HFF-Myc (cell line): ENCODE data around the gene HAPSTR1.

Experiments used
- DNase-seq: peaks from one replicate; pipeline ENCODE4 v3.0.0-alpha.2; 2011; ENCODE audit warnings: low read depth; ENCODE audit errors: extremely low read depth
- H3K4me3 ChIP-seq: replicated peaks from 2 replicates; pipeline ENCODE4 v1.5.1; 2011; ENCODE audit warnings: low read depth, mild to moderate bottlenecking, control low read depth, low read length
- TF ChIP-seq, protein P1 (sequence below): IDR thresholded peaks from 2 replicates; pipeline ENCODE4 v1.5.1; 2012; ENCODE audit warnings: mild to moderate bottlenecking, low read depth, low read length, control low read depth; ENCODE audit errors: missing control alignments

The HAPSTR1 gene

DNA sequence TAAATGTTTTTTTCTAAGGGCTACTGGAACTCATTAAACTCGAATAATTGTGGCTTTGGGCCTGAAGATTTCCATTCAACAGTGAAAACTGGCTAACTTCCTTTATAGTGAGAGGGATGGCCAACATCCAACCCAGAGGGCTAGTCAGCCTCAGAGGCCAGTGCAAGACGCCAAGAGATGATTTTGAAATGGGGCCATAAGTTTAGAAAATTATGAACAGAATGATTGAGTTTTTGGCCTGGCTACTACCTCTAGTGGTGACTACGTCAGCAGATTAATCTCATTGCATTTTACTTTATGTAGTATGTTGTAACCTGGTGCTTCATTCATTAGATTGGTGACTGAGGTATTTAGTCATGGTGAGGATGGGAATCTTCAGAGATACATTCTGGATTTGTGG, 28.4 kb downstream of the HAPSTR1 start:
- DNase-seq, result no peak
- TF ChIP-seq, protein P1, sequence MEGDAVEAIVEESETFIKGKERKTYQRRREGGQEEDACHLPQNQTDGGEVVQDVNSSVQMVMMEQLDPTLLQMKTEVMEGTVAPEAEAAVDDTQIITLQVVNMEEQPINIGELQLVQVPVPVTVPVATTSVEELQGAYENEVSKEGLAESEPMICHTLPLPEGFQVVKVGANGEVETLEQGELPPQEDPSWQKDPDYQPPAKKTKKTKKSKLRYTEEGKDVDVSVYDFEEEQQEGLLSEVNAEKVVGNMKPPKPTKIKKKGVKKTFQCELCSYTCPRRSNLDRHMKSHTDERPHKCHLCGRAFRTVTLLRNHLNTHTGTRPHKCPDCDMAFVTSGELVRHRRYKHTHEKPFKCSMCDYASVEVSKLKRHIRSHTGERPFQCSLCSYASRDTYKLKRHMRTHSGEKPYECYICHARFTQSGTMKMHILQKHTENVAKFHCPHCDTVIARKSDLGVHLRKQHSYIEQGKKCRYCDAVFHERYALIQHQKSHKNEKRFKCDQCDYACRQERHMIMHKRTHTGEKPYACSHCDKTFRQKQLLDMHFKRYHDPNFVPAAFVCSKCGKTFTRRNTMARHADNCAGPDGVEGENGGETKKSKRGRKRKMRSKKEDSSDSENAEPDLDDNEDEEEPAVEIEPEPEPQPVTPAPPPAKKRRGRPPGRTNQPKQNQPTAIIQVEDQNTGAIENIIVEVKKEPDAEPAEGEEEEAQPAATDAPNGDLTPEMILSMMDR, result no peak
- H3K4me3 ChIP-seq, result no peak overlapping the region

DNA sequence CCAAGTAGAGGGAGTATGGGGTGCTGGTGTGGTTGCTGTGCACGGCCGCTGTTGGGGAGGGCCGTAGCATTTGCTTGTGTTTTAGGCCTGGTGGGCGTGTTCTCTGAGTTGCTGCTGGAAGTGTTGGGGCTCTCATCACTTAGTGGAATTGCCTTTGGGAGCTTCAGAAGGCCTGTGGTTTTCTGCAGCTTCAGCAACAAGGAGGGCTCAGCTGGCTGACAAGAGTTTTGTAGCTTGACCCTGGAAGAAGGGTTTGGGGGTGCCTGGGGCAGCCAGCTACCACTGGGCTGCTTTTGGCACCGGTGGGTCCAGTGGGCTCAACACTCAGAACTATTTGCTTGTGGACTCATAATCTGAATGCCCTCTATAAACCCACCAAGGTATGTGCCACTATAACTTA, 30.9 kb downstream of the HAPSTR1 start:
- TF ChIP-seq, protein P1, result no peak
- DNase-seq, result no peak
- no peak overlapping the region for H3K4me3 ChIP-seq

DNA sequence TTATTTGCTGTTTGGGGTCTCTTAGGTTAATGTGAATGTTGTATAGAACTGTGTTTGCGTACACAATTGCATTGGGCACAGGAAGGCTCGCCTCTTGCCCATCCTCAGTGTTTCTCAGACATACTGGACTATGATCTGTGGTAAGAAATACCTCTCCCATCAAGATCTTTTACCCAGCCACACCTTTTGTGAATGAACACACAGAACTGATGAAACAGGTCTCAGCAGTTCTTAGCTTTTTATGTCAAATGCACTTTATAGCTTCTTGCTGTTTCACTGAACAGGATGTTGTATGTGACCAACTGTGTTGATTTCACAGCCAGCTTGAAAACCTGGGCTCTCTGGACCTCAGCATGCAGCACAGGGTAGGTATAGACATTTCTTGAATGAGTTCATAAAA, 31.5 kb downstream of the HAPSTR1 start:
- DNase-seq, result no peak
- no peak overlapping the region for H3K4me3 ChIP-seq
- TF ChIP-seq, protein P1, result no peak

DNA sequence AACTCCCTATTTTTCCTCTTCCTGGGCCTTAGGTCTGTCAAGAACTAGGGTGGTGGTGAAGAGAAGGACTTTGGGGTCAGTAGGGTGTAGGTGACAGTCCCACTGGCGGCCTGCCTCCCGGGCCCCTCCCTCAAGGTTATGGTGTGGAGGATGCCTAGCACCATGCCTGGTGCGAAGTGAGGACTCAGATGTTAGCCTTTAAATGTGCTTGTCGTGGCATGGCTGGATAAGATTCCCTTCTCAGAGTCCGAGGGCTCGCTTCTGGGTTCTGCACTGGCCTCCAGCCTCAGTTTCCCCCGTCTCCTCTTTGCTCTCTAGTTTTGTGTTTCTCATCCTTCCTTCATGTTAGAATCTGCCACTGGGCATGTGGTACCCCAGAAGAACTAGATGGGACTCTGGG, 32.0 kb downstream of the HAPSTR1 start:
- TF ChIP-seq, protein P1, result no peak
- no peak overlapping the region for H3K4me3 ChIP-seq
- no peak for DNase-seq

DNA sequence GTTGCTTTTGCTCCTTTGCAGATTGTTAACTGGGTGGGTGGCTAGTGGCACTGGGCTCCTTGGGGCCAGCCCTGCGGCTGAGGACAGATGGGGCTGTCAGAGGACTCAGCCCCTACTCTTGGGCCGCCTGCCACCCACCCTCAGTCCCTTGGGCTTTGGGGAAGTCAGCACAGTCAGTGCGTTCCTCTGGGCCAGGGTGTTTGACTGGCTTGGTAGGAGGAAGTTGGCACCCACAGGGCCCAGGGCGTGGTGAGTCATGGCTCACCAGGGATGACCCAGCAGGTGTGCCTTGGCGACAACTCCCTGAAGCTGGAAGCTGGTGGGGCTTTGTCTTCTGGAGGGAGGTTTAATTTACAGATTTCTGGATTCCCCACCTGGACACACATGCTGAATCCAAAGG, 32.4 kb downstream of the HAPSTR1 start:
- DNase-seq, result no peak
- TF ChIP-seq, protein P1, result no peak
- no peak overlapping the region for H3K4me3 ChIP-seq

DNA sequence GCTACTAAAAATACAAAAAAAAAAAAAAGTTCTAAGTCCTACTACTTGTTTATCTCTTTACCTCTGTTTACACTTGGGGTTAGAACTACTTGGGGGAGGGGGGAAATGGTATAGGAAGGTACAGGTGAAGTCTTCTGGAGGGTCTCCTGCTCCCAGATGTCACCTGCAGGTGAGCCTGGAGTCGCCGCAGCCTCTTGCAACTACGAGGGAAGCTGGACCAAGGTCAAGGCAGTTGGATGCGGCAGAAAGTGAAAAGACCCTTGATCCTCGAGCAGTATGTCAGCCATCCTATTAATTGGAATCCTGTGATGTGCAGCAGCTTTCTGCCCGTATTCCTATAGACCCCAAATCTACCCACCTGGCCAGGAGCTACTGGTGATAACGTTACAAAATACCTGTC, 33.0 kb downstream of the HAPSTR1 start:
- no peak for DNase-seq
- no peak overlapping the region for H3K4me3 ChIP-seq
- TF ChIP-seq, protein P1, result no peak

DNA sequence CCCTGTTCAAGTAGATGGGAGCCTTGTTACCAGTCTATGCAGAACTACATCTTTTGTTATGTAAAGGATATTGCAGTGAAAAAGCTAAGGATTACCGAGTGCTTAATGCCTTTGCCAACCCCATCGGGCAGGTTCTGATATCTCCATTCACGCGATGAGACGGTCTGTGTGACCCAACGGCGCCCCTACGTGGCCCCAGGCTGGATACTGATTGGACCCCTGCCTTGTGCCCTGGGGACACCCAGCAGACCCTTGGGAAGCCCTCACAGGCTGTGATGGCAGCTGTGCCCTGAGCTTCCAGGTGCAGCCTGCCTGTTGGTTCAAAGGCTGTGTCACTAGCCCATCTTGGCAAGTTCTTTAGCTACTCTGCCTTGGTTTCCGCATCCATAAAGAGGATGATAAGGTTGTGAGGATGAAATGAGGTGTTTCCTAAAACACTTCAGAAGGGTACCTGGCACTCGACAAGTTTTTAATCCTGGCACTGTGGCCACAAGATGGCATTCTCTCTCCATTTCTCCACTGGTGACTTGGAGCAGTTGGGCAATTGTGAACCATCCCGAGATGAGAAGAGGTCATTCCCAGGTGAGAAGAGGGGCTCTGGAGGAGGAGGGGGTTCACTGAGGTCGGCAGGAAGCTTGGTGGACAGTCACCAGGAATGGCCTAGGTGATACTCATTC, 33.6 kb downstream of the HAPSTR1 start:
- no peak overlapping the region for H3K4me3 ChIP-seq
- TF ChIP-seq, protein P1, result no peak
- DNase-seq, result no peak
